GM19193 (cell line): ENCODE measurements around the gene C2CD2.

Experiments used
- POLR2A ChIP-seq: IDR thresholded peaks from 4 replicates; pipeline ENCODE4 v1.6.1; 2011; ENCODE audit not compliant: insufficient read depth, insufficient read length; ENCODE audit errors: extremely low read depth

C2CD2 gene

DNA sequence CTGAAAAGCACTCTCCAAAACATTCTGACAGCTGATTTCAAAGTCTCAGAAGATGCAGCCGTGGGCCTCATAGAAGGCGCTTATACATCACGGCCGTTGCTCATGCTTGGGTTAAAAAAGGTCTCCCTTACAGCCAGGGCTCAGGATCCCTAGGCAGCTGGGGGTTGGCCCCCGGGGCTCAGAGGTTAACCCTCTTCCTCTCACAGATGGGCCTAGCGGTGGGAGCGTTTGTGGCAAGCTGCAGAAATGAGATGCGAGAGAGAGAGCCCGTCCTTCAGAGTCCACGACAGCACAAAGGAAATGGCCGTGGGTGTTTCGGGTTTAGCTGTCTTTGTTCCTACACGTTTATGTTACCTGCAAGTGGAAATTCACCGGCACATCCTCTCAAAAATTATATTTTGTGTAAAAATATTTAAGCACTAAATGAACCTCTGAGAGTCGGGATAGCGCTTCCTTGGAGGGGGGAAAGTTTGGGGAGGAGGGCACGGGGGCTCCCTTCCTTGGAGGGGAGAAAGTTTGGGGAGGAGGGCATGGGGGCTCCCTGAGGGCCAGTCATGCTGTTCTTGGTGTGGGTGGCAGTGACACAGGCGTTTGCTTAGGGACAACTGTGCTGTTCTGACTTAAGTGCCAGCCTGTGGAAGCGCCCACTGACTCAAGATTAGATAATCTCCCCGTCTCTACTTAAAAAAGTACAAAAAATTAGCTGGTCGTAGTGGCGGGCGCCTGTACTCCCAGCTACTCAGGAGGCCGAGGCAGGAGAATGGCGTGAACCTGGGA is 54.2 kb downstream of the C2CD2 start:
- no peak for TF ChIP-seq POLR2A

DNA sequence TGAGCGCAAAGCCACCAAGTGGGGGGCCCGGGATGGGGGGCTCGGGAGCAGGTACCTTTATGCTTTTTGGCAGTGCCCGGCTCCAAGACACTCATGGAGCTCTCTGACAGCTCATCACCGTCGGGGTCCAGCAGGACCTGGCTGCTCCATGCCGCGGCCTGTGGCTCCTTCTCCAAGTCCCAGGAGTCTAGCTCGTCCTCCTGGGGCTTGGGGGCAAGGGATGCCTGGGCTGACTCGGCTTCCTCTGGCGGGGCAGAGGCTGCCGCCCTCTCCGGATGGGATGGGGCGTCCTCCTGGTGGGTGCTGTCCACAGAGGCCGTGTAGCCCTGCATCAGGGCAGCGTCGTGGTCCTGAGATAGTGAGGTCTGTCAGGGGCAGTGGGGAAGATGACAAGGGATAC is 54.8 kb downstream of the C2CD2 start:
- no peak for TF ChIP-seq POLR2A

DNA sequence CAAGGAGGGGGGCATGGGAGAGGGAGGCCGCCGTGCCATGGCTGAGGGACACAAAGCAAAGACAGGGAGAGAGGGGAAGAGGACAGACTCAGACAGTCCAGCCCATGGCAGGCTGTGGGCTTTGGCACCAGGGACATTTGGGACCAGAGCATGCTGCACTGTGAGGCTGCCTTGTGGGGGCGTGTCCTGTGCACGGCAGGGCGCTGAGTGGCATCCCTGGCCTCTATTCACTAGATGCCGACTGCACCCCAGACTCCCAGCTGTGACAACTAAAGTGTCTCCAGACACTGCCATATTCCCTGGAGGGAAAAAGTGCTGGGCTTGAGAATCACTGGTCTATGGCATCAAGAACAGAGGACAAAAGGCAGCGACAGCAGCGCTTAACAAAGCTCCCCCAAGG is 56.1 kb downstream of the C2CD2 start:
- no peak for TF ChIP-seq POLR2A

DNA sequence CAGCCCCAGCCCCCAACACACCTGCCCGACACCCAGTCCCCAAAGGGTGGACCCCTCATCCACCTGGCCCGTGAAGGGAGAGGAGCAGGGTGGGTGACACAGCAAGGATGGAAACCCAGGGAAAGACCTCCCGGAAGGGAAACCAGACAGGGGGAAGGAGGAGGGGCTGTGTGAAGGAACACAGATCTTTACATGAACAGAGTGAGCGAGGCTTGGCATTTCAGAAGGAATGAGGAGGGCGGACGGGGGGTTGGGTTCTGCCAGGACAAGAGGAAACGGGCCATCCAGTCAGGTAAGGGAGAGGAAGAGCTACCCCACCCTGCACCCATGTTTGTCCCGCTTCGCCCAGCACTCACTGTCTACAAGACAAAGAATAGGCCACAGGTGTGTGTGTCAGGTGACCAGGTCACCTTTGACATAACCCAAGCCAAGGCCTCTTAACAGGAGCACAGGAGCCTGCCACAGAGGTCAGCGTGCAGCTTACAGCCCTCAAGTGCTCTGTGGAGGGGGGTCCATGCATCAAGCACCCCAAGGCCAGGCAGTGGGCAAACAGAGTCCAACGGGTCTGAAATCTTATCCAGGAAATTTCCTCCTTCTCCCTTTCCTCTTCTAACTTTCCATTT is 56.7 kb downstream of the C2CD2 start:
- TF ChIP-seq POLR2A = no peak

DNA sequence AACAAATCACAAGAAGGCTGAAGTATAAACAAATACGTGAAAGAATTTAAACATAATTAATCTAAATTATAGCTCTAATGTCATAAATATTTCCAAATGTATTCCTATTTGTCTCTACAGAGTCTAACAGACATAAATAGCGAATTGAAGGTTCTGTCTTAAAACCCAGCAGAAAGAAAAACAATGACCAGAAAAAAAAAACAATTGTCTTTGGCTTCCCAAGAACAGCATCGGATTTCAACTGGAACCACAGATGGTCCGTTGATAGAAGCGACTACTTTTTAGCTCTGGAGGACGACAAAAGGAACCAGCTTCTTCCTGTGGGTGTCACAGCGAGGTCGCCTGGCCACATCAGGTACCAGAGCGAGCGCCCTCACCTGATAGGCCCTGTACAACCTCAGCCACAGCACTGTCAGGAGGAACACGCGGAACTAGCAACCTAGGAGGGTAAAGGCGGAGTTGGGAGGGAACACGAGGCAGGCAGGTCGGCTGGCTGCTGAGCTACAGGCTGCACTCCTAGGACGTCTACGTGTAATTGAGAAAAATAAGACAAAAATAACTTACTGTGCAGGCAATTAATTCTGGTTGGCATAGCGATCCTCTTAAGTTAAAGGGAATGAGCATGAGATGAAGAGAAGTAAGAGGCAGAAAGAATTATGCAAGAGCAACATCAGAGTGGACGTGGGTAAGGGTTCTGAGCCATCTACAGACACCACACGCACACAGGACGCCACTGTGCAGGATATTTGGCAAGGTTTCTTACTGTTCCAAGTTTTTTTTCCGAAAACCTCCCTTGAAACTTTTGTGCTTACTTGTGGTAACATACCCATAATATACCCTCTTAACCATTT is 58.0 kb downstream of the C2CD2 start:
- no peak for TF ChIP-seq POLR2A

DNA sequence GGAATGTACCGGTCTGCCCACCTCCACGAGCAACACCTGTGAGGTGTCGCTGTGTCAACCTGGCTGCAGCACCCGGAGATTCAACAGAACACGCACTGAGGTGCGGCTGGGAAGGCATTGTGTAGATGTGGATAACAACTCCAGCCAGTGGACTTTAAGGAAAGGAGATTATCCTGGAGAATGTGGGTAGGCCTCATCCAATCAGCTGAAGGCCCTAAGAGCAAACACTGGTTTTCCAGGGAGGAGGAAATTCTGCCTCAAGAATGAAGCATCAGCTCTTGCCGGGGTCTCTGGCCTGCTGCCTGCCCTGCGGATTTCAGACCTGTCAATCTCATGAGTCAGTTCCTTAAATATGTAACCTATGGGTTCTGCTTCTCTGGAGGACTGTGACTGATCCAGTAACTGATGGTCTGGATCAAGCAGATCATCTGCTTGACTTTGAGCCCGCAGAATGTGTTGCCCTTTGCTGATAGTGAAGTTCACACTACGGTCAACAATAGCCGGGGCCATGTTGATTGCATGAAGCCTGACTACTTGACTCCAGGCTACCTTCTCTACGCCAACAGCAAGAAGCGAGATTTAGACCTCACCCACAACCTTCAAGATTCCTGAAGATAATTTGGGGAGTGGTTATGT is 58.8 kb downstream of the C2CD2 start:
- TF ChIP-seq POLR2A = no peak

DNA sequence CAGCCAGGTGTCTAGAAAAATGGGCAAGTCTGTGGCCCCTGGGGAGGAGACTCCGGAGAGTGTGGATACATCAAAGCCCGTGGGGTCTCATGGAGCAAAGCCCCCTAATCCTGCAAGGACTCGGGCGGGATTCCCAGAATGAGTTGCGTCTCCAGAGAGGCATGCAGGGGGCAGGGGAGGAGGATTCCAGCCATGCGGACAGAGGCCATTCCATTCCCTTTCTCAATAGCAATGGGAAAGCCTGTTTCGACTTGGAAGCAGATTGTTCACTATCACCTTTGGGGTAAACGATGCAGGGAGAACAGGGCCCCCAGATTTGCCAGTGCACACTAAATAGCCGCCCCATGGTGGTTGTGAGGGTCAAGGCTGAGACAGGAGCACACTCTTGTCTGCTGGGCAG is 59.3 kb downstream of the C2CD2 start:
- no peak for TF ChIP-seq POLR2A

DNA sequence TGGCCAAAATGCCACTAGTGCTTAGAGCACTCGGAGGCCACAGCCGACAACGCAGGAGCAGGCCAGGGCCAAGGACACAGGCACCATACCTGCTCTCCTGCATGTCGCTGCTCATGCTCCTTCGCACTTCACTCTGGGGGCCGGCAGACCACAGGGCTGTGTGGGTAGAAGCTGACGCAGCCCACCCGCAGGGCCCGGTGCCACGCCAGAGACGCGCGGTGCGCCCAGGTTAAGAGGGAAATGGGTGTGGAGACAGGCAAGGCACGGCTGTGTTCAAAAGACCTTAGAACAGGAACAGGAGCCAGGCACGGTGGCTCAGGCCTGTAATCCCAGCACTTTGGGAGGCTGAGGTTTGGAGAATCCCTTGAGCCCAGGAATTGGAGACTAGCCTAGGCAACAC is 61.1 kb downstream of the C2CD2 start:
- no peak for TF ChIP-seq POLR2A

DNA sequence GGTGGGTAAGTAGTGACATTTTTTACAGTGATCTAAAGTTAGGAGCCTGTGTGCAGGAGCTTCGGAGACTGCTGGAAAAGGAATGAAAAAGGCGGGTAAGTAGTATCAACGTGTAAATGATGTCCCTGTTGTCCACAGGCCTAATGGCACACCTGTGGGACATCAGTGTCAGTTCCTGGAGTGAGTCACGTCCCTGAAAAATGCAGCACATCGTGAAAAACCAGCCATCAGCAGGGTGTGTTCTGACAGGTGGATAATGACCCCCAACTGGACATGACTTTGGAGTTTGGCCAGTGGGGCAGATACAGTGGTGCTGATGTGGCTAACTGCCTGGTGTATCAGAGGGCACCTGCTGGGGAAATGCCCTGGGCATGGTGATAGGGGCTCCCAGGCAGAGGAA is 62.7 kb downstream of the C2CD2 start:
- no peak for TF ChIP-seq POLR2A

DNA sequence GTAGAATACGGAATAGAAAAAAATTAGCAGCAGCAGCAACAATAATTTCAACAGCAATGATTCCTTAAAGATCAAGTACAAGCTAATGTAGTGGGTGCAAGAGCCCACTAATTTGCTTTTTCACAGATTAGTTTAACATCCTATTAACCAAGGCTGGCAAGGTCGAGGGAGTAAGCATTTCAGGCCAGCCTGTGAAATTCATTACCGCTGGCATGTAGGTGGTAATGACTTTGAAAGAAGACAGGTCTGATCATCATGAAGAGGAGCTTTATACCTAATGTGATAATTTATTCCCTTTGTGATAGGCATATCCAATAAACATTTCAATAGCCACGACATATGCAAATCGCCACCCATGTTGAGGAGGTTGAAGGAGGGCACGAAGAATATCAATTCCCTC is 63.5 kb downstream of the C2CD2 start:
- no peak for TF ChIP-seq POLR2A

DNA sequence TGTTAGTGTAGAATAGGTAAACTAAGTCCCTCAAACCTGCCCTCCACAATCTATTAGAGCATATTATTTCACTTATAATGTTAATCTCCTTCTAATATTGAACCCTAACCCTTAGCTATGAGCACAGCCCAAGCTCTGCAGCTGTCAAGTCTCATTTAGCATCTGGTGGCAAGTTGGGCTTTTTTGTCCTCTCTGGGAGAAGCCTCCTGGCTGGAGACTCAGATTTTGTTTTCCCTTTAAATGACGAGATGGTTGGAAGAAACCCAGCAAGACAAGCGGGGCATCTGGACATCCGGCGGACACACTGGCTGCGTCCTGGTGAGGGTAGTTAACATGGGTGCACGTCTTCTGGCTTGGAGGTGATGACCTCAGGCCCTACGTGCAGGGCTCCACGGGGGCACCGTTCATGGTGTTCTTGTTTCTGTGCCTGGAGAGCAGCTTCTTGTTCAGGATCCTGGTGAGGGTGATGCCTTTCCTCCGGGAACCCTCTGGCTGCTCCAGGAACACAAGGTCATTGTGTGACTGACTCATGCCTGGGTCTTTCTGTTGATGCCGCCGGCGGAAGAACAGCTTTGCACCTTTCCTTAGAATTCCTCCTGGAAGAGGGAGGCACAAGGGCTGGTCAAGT is 65.0 kb downstream of the C2CD2 start:
- TF ChIP-seq POLR2A = no peak

DNA sequence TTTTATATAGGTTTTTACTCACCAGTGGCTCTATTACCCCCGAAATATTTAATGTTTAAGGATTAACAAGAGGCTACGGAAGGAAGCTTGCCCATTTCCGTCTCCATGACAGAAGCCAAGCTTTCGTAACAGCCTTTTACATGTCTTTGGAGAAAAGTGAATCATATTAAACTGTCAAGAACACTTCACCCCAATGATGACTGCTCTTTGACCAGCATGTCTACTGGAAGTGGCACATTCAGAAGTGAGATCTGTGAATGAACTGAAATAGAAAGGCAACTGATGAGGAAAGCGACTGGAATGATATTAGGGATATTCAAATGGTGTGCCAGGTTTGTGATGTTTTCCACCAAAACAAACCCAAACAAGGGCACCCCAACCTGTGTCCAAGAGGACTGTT is 66.2 kb downstream of the C2CD2 start:
- no peak for TF ChIP-seq POLR2A

DNA sequence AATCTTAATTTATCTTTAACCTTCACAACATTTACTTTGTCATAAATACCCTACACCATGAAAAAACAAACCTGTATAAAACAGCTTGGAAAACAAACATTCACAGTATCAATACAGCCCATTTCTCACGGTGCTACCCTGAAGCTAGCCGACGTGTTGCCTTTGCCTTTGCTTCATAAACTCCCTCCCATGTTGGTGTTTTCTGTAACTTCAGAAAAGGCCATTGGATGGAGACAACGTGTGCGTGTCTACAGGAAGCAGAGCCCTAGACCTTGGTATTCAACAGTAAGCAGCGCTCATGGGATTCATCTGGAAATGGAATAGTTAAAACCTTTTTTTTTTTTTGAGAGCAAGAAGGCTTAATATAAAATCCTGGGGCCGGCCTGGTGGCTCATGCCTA is 67.5 kb downstream of the C2CD2 start:
- TF ChIP-seq POLR2A = no peak

DNA sequence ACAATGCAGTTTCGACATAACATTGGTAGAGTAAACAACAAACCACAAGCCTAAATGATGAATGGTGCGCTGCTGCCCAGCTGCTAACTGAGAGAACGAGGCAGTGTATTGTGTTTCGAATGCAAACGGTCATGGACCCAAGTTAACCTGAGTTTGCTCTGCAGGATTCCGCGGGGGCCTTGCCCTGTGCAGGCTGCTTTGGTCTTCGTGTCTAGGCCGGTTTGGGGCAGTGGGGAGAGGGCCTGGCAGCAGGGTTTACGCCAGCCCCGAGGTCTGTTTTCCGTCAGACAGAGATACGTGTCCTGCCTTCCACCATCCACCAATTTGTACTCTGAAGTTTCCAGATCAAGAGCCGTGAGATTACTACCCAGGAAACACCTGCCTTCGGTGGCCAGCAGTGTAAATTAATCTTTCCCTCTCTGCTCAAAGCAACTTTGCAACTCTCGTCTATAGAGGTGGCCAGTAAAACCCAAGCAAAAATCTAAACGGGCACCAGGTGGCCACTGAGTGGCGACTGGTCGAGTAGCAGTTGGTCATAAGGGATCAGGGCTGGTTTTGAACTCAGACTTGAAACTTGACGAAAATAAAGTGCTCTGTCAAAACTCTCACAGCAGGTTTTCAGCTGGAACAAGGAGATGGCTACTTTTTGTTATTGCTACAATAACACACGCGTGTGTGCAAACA is 68.3 kb downstream of the C2CD2 start:
- TF ChIP-seq POLR2A = no peak
